ENCODE results near the gene CYBA. TPM values are rescaled to one million over a fixed set of nuclear protein-coding genes. Genes with fewer than 3 reads are reported as not detected.
A peak's percentile ranks its signal among the peaks of the same experiment; 100 is the strongest.

Gene CYBA
- total and polyA plus RNA-seq, 2 donors (not counting 1 experiment from before 2014, with no cell fraction given) = 701 to 1,336 TPM

- peaks cover 51% of the 10 kb centered on the region for H4K20me1 ChIP-seq (ENCODE audit: control insufficient read depth, insufficient read depth, low read length, poor library complexity, severe bottlenecking)
- H3K4me1 Mint-ChIP-seq = peaks cover 43% of the 10 kb centered on the region
- peak overlapping the region; percentile 97 for H3K27ac Mint-ChIP-seq
- DNase-seq = peak; percentile 91
- peak overlapping the region; percentile 62 for H2AFZ ChIP-seq (ENCODE audit: insufficient read depth, low read depth, low read length, poor library complexity, severe bottlenecking)
- peaks cover 44% of the 10 kb centered on the region for H3K79me2 ChIP-seq (ENCODE audit: control insufficient read depth, insufficient read depth, low read length)
- peak overlapping the region; percentile 83 to 91 for H3K27ac ChIP-seq (ENCODE audit: low read length in 2 of 2)
- ATAC-seq (ENCODE audit: low read depth) = peak; percentile 70
- H3K9me3 Mint-ChIP-seq (ENCODE audit: insufficient read depth) = no peaks in the 10 kb centered on the region
- ChIA-PET POLR2A (interaction anchor here (0.8 to 2.2 kb wide), 7 partner anchors 10 to 49 kb away, joined by 3 to 14 read pairs (median 4); partner anchors contain the start of genes CYBA and MVD), CTCF (interaction anchor here (0.7 to 3.4 kb wide), 12 partner anchors 11 to 434 kb away, joined by 3 to 14 read pairs (median 5); no protein-coding TSS in a partner anchor)
- peaks cover 36 to 56% of the 10 kb centered on the region in 2 donors for H3K4me1 ChIP-seq (ENCODE audit: control insufficient read depth in 2 of 2, insufficient read depth in 2 of 2, low read length in 2 of 2)
- TF ChIP-seq EZH2 (IDR thresholded peaks at IDR 0.05; ENCODE audit: borderline replicate concordance, insufficient read depth, low read depth, low read length, poor library complexity, severe bottlenecking) = no peak
- TF ChIP-seq CTCF (IDR thresholded peaks at IDR 0.05) = no peak
- H3K9me3 ChIP-seq (ENCODE audit: control extremely low read depth in 1 of 3, control insufficient read depth in 2 of 3, insufficient read depth in 1 of 3, low read length in 2 of 3) = no peaks in the 10 kb centered on the region
- H3K36me3 ChIP-seq (replicated peaks in 1 of 2; ENCODE audit: control extremely low read depth in 1 of 2, control insufficient read depth in 1 of 2, extremely low read depth in 1 of 2, insufficient read depth in 2 of 2, low read length in 1 of 2) = peaks cover 0 to 30% of the 10 kb centered on the region in 2 experiments
- peak overlapping the region; percentile 87 for H3K4me3 Mint-ChIP-seq
- intact Hi-C loops (cut with micrococcal nuclease) = loop anchor here (1.0 to 10.0 kb wide), 5 partner anchors 19 to 883 kb away; partner anchors contain the start of genes CTU2, CYBA, MVD and RNF166
- H3K4me2 ChIP-seq (replicated peaks; ENCODE audit: low read depth, low read length, poor library complexity, severe bottlenecking) = peak overlapping the region; percentile 91
- no peaks in the 10 kb centered on the region for H3K27me3 Mint-ChIP-seq
- no peaks in the 10 kb centered on the region for H3K27me3 ChIP-seq (replicated peaks in 1 of 4; ENCODE audit: control extremely low read depth in 1 of 4, control insufficient read depth in 3 of 4, insufficient read depth in 4 of 4, low read length in 3 of 4)
- peak overlapping the region in 4 of 5 experiments; percentile 12 to 46 (median 38) for H3K4me3 ChIP-seq (ENCODE audit: control extremely low read depth in 1 of 5, extremely low read depth in 1 of 5, insufficient read depth in 1 of 5, low read depth in 2 of 5, low read length in 4 of 5)
- peak overlapping the region; percentile 53 for H3K9ac ChIP-seq (ENCODE audit: low read length)
- 8% methylated on average over 20 of the region's 21 CpGs for WGBS (ENCODE audit: insufficient coverage)
Measured at GRCh38 chr16:88681709-88682451, 31.0 kb upstream of the CYBA start.
